Measurements from ENCODE around the gene MCHR2. TPM values are rescaled to one million over a fixed set of nuclear protein-coding genes. Genes with fewer than 3 reads are reported as not detected.

MCHR2 gene
- total and polyA plus RNA-seq, 4 experiments from 2014 or later = not detected

- no peak overlapping the region for H3K4me3 Mint-ChIP-seq
- no peak overlapping the region for H3K4me3 ChIP-seq (ENCODE audit: low read length in 2 of 2)
- H3K27me3 Mint-ChIP-seq = peaks cover 9 to 16% of the 10 kb centered on the region in 2 donors
- peaks cover 4% of the 10 kb centered on the region for H3K27me3 ChIP-seq (ENCODE audit: insufficient read depth, low read length)
- ChIA-PET CTCF (ENCODE audit: partially characterized antibody) (interaction anchor here (0.6 to 3.8 kb wide), 18 partner anchors 8 to 718 kb away, joined by 3 to 36 read pairs (median 4); partner anchors contain the start of gene MCHR2), POLR2A (ENCODE audit: partially characterized antibody) (no interaction called here)
- no peaks in the 10 kb centered on the region for H3K36me3 ChIP-seq (ENCODE audit: insufficient read depth, low read length)
- no peaks in the 10 kb centered on the region for H3K4me1 ChIP-seq (ENCODE audit: insufficient read depth, low read length)
- intact Hi-C loops (cut with micrococcal nuclease) = loop anchor here (1.0 kb wide), 1 partner anchor 662 kb away; no protein-coding TSS in a partner anchor
- no peak overlapping the region for H3K27ac ChIP-seq (ENCODE audit: low read depth, low read length)
- H3K4me1 Mint-ChIP-seq = no peaks in the 10 kb centered on the region
- H3K36me3 Mint-ChIP-seq = no peaks in the 10 kb centered on the region
- no peak overlapping the region for H3K27ac Mint-ChIP-seq
- DNase-seq = peak in 4 of 5 donors; percentile 23 to 33 (median 32)
- no peaks in the 10 kb centered on the region for H3K9me3 ChIP-seq (ENCODE audit: control insufficient read depth in 1 of 2, low read length in 2 of 2)
- no peaks in the 10 kb centered on the region for H3K9me3 Mint-ChIP-seq
Measured at GRCh38 chr6:100001915-100002388, 7.9 kb upstream of the MCHR2 start.

GRCh38 chr6:99997141-99997540, 3.1 kb upstream of the MCHR2 start:
- POLR2A ChIA-PET (ENCODE audit: partially characterized antibody) = no interaction called here

GRCh38 chr6:99995916-99996315, 1.9 kb upstream of the MCHR2 start:
- no peaks in the 10 kb centered on the region for H3K9me3 Mint-ChIP-seq
- no peak overlapping the region for H3K4me3 Mint-ChIP-seq
- H3K4me1 Mint-ChIP-seq = peaks cover 0 to 2% (median under 1%) of the 10 kb centered on the region in 4 donors
- no peaks in the 10 kb centered on the region for H3K36me3 Mint-ChIP-seq
- intact Hi-C loops (cut with micrococcal nuclease) = no loop called here
- peaks cover 22 to 31% of the 10 kb centered on the region in 2 donors for H3K27me3 Mint-ChIP-seq
- H3K27me3 ChIP-seq (ENCODE audit: insufficient read depth, low read length) = no peaks in the 10 kb centered on the region
- POLR2A ChIA-PET (ENCODE audit: partially characterized antibody) = no interaction called here
- no peak overlapping the region for H3K4me3 ChIP-seq (ENCODE audit: low read length in 2 of 2)
- H3K9me3 ChIP-seq (ENCODE audit: control insufficient read depth in 1 of 2, low read length in 2 of 2) = no peaks in the 10 kb centered on the region
- no peaks in the 10 kb centered on the region for H3K36me3 ChIP-seq (ENCODE audit: insufficient read depth, low read length)
- no peak overlapping the region for H3K27ac ChIP-seq (ENCODE audit: low read depth, low read length)
- DNase-seq = no peak
- CTCF ChIA-PET (ENCODE audit: partially characterized antibody) = no interaction called here
- no peak overlapping the region for H3K27ac Mint-ChIP-seq
- no peaks in the 10 kb centered on the region for H3K4me1 ChIP-seq (ENCODE audit: insufficient read depth, low read length)

More at GRCh38 chr6:99997141-99997540, 3.1 kb upstream of the MCHR2 start:
- Histone ChIP-seq H3K36me3 (ENCODE audit: insufficient read depth, low read length) (no peaks in the 10 kb centered on the region), H3K9me3 (ENCODE audit: control insufficient read depth in 1 of 2, low read length in 2 of 2) (no peaks in the 10 kb centered on the region), H3K4me1 (ENCODE audit: insufficient read depth, low read length) (no peaks in the 10 kb centered on the region), H3K27ac (ENCODE audit: low read depth, low read length) (no peak overlapping the region), H3K4me3 (ENCODE audit: low read length in 2 of 2) (no peak overlapping the region), H3K27me3 (ENCODE audit: insufficient read depth, low read length) (peaks cover 4% of the 10 kb centered on the region)
- no peak overlapping the region for H3K4me3 Mint-ChIP-seq
- CTCF ChIA-PET (ENCODE audit: partially characterized antibody) = no interaction called here
- H3K4me1 Mint-ChIP-seq = peaks cover 0 to 2% (median under 1%) of the 10 kb centered on the region in 4 donors
- peaks cover 28 to 36% of the 10 kb centered on the region in 2 donors for H3K27me3 Mint-ChIP-seq
- no peak for DNase-seq
- intact Hi-C loops (cut with micrococcal nuclease) = no loop called here
- H3K36me3 Mint-ChIP-seq = no peaks in the 10 kb centered on the region
- no peak overlapping the region for H3K27ac Mint-ChIP-seq
- H3K9me3 Mint-ChIP-seq = no peaks in the 10 kb centered on the region

- Histone ChIP-seq H3K4me3 (ENCODE audit: low read length in 2 of 2) (no peak overlapping the region), H3K27ac (ENCODE audit: low read depth, low read length) (no peak overlapping the region), H3K9me3 (ENCODE audit: control insufficient read depth in 1 of 2, low read length in 2 of 2) (no peaks in the 10 kb centered on the region), H3K27me3 (ENCODE audit: insufficient read depth, low read length) (no peaks in the 10 kb centered on the region), H3K36me3 (ENCODE audit: insufficient read depth, low read length) (no peaks in the 10 kb centered on the region), H3K4me1 (ENCODE audit: insufficient read depth, low read length) (no peaks in the 10 kb centered on the region)
- Mint-ChIP-seq H3K27me3 (peaks cover 21 to 28% of the 10 kb centered on the region in 2 donors), H3K4me3 (peak overlapping the region in 1 of 8 donors; percentile 33), H3K4me1 (peaks cover 0 to 2% (median under 1%) of the 10 kb centered on the region in 4 donors), H3K27ac (no peak overlapping the region), H3K36me3 (no peaks in the 10 kb centered on the region), H3K9me3 (no peaks in the 10 kb centered on the region)
- ChIA-PET POLR2A (ENCODE audit: partially characterized antibody) (no interaction called here), CTCF (ENCODE audit: partially characterized antibody) (interaction anchor here (5.0 kb wide), 1 partner anchor 8 kb away, joined by 36 read pairs; no protein-coding TSS in a partner anchor)
- intact Hi-C loops (cut with micrococcal nuclease) = no loop called here
- no peak for DNase-seq
Measured at GRCh38 chr6:99993146-99993532, 884 bp downstream of the MCHR2 start.

GRCh38 chr6:99991955-99992354, 2.1 kb downstream of the MCHR2 start:
- Mint-ChIP-seq H3K4me3 (no peak overlapping the region), H3K27me3 (peaks cover 21 to 28% of the 10 kb centered on the region in 2 donors), H3K27ac (no peak overlapping the region), H3K9me3 (no peaks in the 10 kb centered on the region), H3K4me1 (peaks cover 0 to 2% (median under 1%) of the 10 kb centered on the region in 4 donors), H3K36me3 (no peaks in the 10 kb centered on the region)
- H3K36me3 ChIP-seq (ENCODE audit: insufficient read depth, low read length) = no peaks in the 10 kb centered on the region
- no peaks in the 10 kb centered on the region for H3K27me3 ChIP-seq (ENCODE audit: insufficient read depth, low read length)
- H3K4me1 ChIP-seq (ENCODE audit: insufficient read depth, low read length) = no peaks in the 10 kb centered on the region
- ChIA-PET CTCF (ENCODE audit: partially characterized antibody) (interaction anchor here (5.0 kb wide), 1 partner anchor 9 kb away, joined by 36 read pairs; no protein-coding TSS in a partner anchor), POLR2A (ENCODE audit: partially characterized antibody) (no interaction called here)
- H3K9me3 ChIP-seq (ENCODE audit: control insufficient read depth in 1 of 2, low read length in 2 of 2) = no peaks in the 10 kb centered on the region
- no peak overlapping the region for H3K27ac ChIP-seq (ENCODE audit: low read depth, low read length)
- no peak overlapping the region for H3K4me3 ChIP-seq (ENCODE audit: low read length in 2 of 2)
- intact Hi-C loops (cut with micrococcal nuclease) = no loop called here
- no peak for DNase-seq

- no peaks in the 10 kb centered on the region for H3K36me3 Mint-ChIP-seq
- CTCF ChIA-PET (ENCODE audit: partially characterized antibody) = no interaction called here
- POLR2A ChIA-PET (ENCODE audit: partially characterized antibody) = no interaction called here
Measured at GRCh38 chr6:99980741-99981140, 13.3 kb downstream of the MCHR2 start.

GRCh38 chr6:99979953-99980352, 14.1 kb downstream of the MCHR2 start:
- Histone ChIP-seq H3K9me3 (ENCODE audit: control insufficient read depth in 1 of 2, low read length in 2 of 2) (no peaks in the 10 kb centered on the region), H3K27me3 (ENCODE audit: insufficient read depth, low read length) (no peaks in the 10 kb centered on the region), H3K4me1 (ENCODE audit: insufficient read depth, low read length) (no peaks in the 10 kb centered on the region), H3K4me3 (ENCODE audit: low read length in 2 of 2) (no peak overlapping the region), H3K36me3 (ENCODE audit: insufficient read depth, low read length) (no peaks in the 10 kb centered on the region), H3K27ac (ENCODE audit: low read depth, low read length) (no peak overlapping the region)
- no peaks in the 10 kb centered on the region for H3K4me1 Mint-ChIP-seq
- peaks cover 0 to 8% (median 0%) of the 10 kb centered on the region in 8 donors for H3K9me3 Mint-ChIP-seq
- H3K36me3 Mint-ChIP-seq = no peaks in the 10 kb centered on the region
- DNase-seq = no peak
- ChIA-PET POLR2A (ENCODE audit: partially characterized antibody) (no interaction called here), CTCF (ENCODE audit: partially characterized antibody) (no interaction called here)
- no peak overlapping the region for H3K4me3 Mint-ChIP-seq
- H3K27me3 Mint-ChIP-seq = peaks cover 3 to 5% of the 10 kb centered on the region in 2 donors
- intact Hi-C loops (cut with micrococcal nuclease) = no loop called here
- H3K27ac Mint-ChIP-seq = no peak overlapping the region

More at GRCh38 chr6:99980741-99981140, 13.3 kb downstream of the MCHR2 start:
- no peak overlapping the region for H3K4me3 Mint-ChIP-seq
- no peaks in the 10 kb centered on the region for H3K27me3 ChIP-seq (ENCODE audit: insufficient read depth, low read length)
- intact Hi-C loops (cut with micrococcal nuclease) = no loop called here
- peaks cover 0 to 5% (median 0%) of the 10 kb centered on the region in 8 donors for H3K9me3 Mint-ChIP-seq
- H3K4me1 ChIP-seq (ENCODE audit: insufficient read depth, low read length) = no peaks in the 10 kb centered on the region
- H3K9me3 ChIP-seq (ENCODE audit: control insufficient read depth in 1 of 2, low read length in 2 of 2) = no peaks in the 10 kb centered on the region
- H3K27ac ChIP-seq (ENCODE audit: low read depth, low read length) = no peak overlapping the region
- no peaks in the 10 kb centered on the region for H3K36me3 ChIP-seq (ENCODE audit: insufficient read depth, low read length)
- H3K27me3 Mint-ChIP-seq = peaks cover 3 to 5% of the 10 kb centered on the region in 2 donors
- no peak overlapping the region for H3K27ac Mint-ChIP-seq
- no peak for DNase-seq
- H3K4me1 Mint-ChIP-seq = no peaks in the 10 kb centered on the region
- no peak overlapping the region for H3K4me3 ChIP-seq (ENCODE audit: low read length in 2 of 2)

Data from CD4-positive, alpha-beta memory T cell (primary cell).